Stimulated activated memory B cell treated with anti-CD40 and anti-IgM and Interleukin-4, amounts not matched to agents 10 μg/mL and 1 μg/mL and 100 μg/mL, for 72 hours (primary cell): Measurements from ENCODE around the gene PCDH8.

Experiments used
- ATAC-seq: fragments of 150-1000 bp; cut with Tn5 transposase; 2 replicates; pipeline ENCODE4 v1.10.0; 2021
- H3K27ac Mint-ChIP-seq: one replicate; pipeline ENCODE4 v1.8.0; 2022; ENCODE audit warnings: mild to moderate bottlenecking, mixed read lengths
- H3K27me3 Mint-ChIP-seq: one replicate; pipeline ENCODE4 v1.8.0; 2022; ENCODE audit warnings: mixed read lengths
- H3K36me3 Mint-ChIP-seq: one replicate; pipeline ENCODE4 v1.8.0; 2022; ENCODE audit warnings: mixed read lengths
- H3K4me1 Mint-ChIP-seq: one replicate; pipeline ENCODE4 v1.8.0; 2022; ENCODE audit warnings: mixed read lengths
- H3K4me3 Mint-ChIP-seq: one replicate; pipeline ENCODE4 v1.8.0; 2022; ENCODE audit warnings: mild to moderate bottlenecking, moderate library complexity, mixed read lengths
- H3K9me3 Mint-ChIP-seq: one replicate; pipeline ENCODE4 v1.8.0; 2022; ENCODE audit warnings: mixed read lengths

The PCDH8 gene, protein sequence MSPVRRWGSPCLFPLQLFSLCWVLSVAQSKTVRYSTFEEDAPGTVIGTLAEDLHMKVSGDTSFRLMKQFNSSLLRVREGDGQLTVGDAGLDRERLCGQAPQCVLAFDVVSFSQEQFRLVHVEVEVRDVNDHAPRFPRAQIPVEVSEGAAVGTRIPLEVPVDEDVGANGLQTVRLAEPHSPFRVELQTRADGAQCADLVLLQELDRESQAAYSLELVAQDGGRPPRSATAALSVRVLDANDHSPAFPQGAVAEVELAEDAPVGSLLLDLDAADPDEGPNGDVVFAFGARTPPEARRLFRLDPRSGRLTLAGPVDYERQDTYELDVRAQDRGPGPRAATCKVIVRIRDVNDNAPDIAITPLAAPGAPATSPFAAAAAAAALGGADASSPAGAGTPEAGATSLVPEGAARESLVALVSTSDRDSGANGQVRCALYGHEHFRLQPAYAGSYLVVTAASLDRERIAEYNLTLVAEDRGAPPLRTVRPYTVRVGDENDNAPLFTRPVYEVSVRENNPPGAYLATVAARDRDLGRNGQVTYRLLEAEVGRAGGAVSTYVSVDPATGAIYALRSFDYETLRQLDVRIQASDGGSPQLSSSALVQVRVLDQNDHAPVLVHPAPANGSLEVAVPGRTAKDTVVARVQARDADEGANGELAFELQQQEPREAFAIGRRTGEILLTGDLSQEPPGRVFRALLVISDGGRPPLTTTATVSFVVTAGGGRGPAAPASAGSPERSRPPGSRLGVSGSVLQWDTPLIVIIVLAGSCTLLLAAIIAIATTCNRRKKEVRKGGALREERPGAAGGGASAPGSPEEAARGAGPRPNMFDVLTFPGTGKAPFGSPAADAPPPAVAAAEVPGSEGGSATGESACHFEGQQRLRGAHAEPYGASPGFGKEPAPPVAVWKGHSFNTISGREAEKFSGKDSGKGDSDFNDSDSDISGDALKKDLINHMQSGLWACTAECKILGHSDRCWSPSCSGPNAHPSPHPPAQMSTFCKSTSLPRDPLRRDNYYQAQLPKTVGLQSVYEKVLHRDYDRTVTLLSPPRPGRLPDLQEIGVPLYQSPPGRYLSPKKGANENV

DNA sequence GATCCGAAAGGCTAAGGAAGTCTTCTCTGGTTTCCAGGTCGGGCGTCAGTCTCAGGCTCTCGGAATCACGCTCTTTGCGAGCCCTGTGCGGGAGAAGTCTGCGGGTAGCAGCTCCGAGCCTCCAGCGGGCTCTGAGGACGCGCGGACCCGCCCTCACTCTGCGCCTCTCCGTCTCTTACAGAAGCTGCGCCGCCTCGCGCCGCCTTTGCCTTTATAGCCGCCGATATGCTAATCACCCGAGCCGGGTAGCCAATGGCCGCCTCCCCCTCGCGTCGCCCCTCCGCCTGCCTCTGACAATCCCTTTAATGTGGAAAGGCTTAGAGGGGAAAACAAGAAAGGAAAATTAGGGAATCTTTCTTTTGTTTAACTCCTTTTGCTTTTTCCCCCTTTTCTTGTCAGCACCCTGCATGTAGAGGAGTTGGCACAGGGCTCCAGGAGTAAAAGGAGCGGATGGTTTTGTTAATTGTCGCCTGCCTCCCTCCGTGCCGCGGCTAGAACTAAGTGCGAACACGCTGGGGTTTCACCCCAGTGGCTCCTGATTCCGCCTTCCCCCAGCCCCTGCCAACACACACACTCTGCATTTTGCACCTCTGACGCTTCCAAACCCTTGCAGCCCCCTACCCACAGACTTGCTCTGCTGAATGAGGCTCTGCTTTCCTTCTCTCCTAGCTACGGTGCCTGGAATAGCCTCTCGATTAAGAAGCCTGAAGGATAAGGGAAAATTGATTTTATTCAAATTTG is at the start of gene PCDH8:
PCDH8 (minus strand) TSS at position 186 of the 741 bp plus-strand sequence. CDS start 204 bp downstream, outside the sequence.
- ATAC-seq: no peak
- H3K27me3 Mint-ChIP-seq: peaks cover 65% of the 10 kb centered on the region
- H3K4me3 Mint-ChIP-seq: no peak within 1 kb of the TSS
- peaks cover 6% of the 10 kb centered on the region for H3K9me3 Mint-ChIP-seq
- peaks cover 33% of the 10 kb centered on the region for H3K4me1 Mint-ChIP-seq
- H3K27ac Mint-ChIP-seq: no peak within 1 kb of the TSS
- peaks cover 4% of the 10 kb centered on the region for H3K36me3 Mint-ChIP-seq

DNA sequence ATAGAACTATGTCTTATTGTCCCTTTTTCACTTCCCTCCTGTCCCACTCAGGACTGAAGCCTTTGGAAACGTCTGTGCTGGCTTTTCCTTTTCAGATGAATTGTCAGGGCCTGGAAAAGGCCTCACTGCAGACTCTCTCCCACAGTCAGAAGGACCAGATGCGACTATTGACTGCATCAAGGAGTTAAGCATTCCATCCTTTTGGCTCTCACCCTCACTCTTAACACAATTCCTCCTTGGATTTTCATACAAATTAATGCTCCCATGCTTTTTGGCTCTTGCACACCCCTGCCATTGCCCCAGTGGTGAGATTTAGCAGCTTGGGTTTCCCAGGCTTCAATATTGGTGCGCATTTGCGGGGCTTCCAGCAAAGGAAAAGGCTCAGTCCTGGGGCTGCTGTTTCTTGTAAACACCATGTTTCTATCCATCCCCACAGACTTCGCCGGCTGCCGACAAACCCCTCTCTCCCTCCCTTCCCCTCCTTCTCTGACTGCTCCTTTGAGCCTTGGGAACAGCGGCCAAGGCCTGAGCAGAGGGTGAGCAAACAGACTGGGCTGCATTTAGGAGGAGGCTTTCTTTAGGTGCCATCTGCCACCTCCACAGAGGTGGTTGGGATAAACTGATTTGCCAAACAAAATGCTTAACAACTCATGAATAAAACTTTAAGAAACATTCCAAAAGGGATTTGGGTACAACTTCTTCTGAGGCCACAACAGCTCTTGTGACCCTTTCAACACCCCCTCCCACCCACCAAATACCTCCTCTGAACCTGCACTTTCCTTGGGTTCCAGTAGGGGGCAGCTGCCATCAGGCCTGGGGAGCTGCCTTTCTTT is 48.6 kb upstream of the PCDH8 start:
- Mint-ChIP-seq H3K27me3 (peaks cover 6% of the 10 kb centered on the region), H3K4me1 (no peaks in the 10 kb centered on the region), H3K27ac (no peak overlapping the region), H3K4me3 (no peak overlapping the region), H3K9me3 (no peaks in the 10 kb centered on the region), H3K36me3 (no peaks in the 10 kb centered on the region)
- ATAC-seq: no peak

DNA sequence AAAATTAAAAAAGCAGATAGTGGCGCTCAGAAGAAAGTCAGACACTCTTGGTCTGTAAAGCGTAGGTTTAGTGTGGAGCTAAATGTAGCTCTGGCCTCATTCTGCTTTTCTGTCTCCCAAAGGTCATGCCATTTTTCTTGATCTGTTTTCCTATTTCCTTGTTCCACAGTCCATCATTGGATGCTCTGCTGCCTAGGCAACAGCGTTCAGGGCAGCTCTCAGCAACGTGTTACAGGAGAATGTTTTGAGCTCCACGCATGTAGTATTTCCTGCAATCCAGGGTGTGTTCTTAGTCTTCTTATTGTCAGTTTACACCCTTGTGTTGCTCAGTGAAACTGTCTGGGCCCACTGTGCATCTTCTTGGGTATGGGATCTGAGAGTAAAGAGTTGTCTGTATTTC is 46.0 kb upstream of the PCDH8 start:
- no peaks in the 10 kb centered on the region for H3K36me3 Mint-ChIP-seq
- no peak overlapping the region for H3K27ac Mint-ChIP-seq
- no peak overlapping the region for H3K4me3 Mint-ChIP-seq
- no peak for ATAC-seq
- H3K27me3 Mint-ChIP-seq: peaks cover 21% of the 10 kb centered on the region
- H3K9me3 Mint-ChIP-seq: peaks cover 3% of the 10 kb centered on the region
- no peaks in the 10 kb centered on the region for H3K4me1 Mint-ChIP-seq

- Mint-ChIP-seq H3K4me3 (no peak overlapping the region), H3K27me3 (peaks cover 21% of the 10 kb centered on the region), H3K27ac (no peak overlapping the region), H3K4me1 (no peaks in the 10 kb centered on the region), H3K9me3 (peaks cover 3% of the 10 kb centered on the region), H3K36me3 (no peaks in the 10 kb centered on the region)
- ATAC-seq: no peak
These were observed 44.5 kb upstream of the PCDH8 start for GRCh38 chr13:52892925-52893324.

DNA sequence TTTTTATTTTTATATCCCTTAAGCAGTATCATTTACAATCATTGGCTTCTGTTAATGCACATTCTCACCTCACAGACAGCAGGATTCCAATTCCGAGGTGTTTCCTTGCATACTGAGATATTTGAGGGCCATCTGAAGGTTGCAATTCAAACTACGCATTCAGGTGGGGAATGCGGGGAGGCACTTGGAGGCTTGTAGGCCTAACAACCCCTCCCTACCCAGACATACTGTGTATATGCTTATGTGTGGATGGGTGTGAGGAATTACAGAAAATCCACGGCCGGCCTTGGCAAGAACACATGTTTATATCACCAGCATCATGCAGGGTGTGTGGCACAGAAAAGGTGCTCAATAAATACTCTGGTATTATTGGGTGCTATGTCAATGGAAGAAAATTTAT is 43.3 kb upstream of the PCDH8 start:
- Mint-ChIP-seq H3K27me3 (peaks cover 23% of the 10 kb centered on the region), H3K4me3 (no peak overlapping the region), H3K27ac (no peak overlapping the region), H3K36me3 (no peaks in the 10 kb centered on the region), H3K4me1 (no peaks in the 10 kb centered on the region), H3K9me3 (peaks cover 3% of the 10 kb centered on the region)
- no peak for ATAC-seq

DNA sequence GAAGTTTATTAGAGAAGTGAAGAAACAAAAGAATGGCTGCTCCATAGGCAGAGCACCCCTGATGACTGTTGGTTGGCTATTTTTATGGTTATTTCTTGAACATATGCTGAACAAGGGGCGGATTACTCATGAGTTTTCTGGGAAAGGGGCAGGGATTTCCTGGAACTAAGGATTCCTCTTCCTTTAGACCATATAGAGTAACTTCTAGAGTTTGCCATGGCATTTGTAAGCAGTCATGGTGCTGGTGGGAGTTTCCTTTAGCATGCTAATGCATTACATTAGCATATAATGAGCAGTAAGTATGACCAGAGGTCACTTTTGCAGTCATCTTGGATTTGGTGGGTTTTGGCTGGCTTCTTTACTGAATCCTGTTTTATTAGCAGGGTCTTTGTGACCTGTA is 38.7 kb upstream of the PCDH8 start:
- Mint-ChIP-seq H3K27me3 (peaks cover 30% of the 10 kb centered on the region), H3K4me3 (no peak overlapping the region), H3K9me3 (peaks cover 3% of the 10 kb centered on the region), H3K27ac (no peak overlapping the region), H3K4me1 (no peaks in the 10 kb centered on the region), H3K36me3 (no peaks in the 10 kb centered on the region)
- ATAC-seq: no peak

GRCh38 chr13:52885141-52885540 is 36.7 kb upstream of the PCDH8 start:
- Mint-ChIP-seq H3K4me1 (no peaks in the 10 kb centered on the region), H3K4me3 (no peak overlapping the region), H3K9me3 (no peaks in the 10 kb centered on the region), H3K27ac (no peak overlapping the region), H3K27me3 (peaks cover 33% of the 10 kb centered on the region), H3K36me3 (no peaks in the 10 kb centered on the region)
- no peak for ATAC-seq

DNA sequence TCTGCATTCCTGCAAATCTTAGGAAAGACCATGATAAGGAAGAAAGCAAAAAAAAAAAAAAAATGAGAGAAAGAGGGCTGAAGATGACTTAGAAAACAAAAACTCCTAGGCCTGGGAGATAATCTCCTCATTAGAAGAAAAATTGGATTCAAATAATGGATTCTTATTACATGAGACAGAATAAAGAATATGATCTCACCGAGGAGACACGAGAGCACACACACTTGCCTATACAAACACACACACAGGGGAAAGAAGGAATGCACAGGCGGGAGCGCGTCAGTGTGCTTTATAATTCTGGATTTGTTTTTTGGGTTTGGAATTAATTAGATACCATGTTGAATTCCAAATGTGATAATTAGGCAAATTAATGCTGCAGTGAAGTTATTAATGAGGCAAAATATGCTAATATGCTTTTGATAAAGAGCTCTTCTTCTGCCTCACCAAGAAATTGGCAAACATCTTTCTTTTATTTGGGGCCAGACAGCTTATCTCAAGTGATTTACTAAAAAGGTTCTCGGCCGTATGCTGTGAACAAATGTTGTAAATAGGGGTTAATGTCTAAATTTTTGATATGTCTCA is 36.1 kb upstream of the PCDH8 start:
- no peak for ATAC-seq
- Mint-ChIP-seq H3K27ac (no peak overlapping the region), H3K4me3 (no peak overlapping the region), H3K9me3 (no peaks in the 10 kb centered on the region), H3K27me3 (peaks cover 39% of the 10 kb centered on the region), H3K4me1 (no peaks in the 10 kb centered on the region), H3K36me3 (no peaks in the 10 kb centered on the region)

DNA sequence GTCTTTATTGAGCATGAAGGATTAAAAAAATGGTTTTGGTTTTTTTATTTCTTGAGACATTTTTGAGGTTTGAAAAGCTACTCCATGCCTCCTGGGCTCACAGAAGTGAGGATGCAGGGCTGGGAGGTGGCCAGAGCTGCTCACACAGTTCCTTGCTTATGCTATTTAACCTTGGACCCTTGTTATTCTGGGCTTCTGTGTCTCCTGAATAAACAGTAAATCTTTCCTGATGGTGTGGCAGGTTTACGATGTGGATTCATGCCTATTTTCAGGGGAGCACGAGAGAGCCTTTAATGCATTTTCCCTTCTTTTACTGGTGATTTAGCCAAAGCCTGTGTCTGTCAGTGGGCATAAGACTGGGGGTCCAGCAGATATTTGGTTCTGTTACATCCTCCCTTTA is 34.3 kb upstream of the PCDH8 start:
- H3K4me3 Mint-ChIP-seq: no peak overlapping the region
- H3K4me1 Mint-ChIP-seq: no peaks in the 10 kb centered on the region
- ATAC-seq: no peak
- peaks cover 51% of the 10 kb centered on the region for H3K27me3 Mint-ChIP-seq
- no peaks in the 10 kb centered on the region for H3K36me3 Mint-ChIP-seq
- H3K9me3 Mint-ChIP-seq: no peaks in the 10 kb centered on the region
- no peak overlapping the region for H3K27ac Mint-ChIP-seq

- H3K27me3 Mint-ChIP-seq: peaks cover 40% of the 10 kb centered on the region
- no peak for ATAC-seq
- H3K36me3 Mint-ChIP-seq: peaks cover 8% of the 10 kb centered on the region
- H3K4me3 Mint-ChIP-seq: no peak overlapping the region
- H3K27ac Mint-ChIP-seq: no peak overlapping the region
- H3K4me1 Mint-ChIP-seq: no peaks in the 10 kb centered on the region
- H3K9me3 Mint-ChIP-seq: peaks cover 15% of the 10 kb centered on the region
These were observed 31.7 kb upstream of the PCDH8 start for GRCh38 chr13:52879950-52880741.

- no peak overlapping the region for H3K4me3 Mint-ChIP-seq
- no peak overlapping the region for H3K27ac Mint-ChIP-seq
- H3K4me1 Mint-ChIP-seq: no peaks in the 10 kb centered on the region
- H3K36me3 Mint-ChIP-seq: peaks cover 13% of the 10 kb centered on the region
- H3K9me3 Mint-ChIP-seq: peaks cover 22% of the 10 kb centered on the region
- no peak for ATAC-seq
- peaks cover 40% of the 10 kb centered on the region for H3K27me3 Mint-ChIP-seq
These were observed 30.4 kb upstream of the PCDH8 start for GRCh38 chr13:52878831-52879230.

- Mint-ChIP-seq H3K9me3 (peaks cover 9% of the 10 kb centered on the region), H3K27ac (no peak overlapping the region)
- ATAC-seq: no peak
These were observed 21.7 kb upstream of the PCDH8 start for GRCh38 chr13:52870143-52870542.

DNA sequence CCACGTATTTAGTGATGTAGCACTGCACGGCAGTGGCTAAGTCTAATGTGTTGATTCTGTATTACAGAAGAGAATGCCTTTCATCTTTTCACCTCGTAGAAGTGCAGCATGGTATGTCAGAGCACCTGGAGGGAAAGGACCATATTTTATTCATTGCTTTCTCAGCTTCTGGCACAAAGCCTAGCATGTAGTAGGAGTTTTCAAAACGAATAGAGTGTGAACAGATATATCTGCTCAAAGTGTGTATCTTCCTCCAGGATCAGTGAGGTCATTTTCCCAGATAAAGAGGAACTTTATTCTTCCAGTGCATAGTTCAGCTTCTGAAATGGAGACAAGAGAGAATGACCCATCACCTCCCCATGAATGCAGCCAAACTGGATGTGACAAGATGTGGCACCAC is 21.2 kb upstream of the PCDH8 start:
- Mint-ChIP-seq H3K9me3 (peaks cover 6% of the 10 kb centered on the region), H3K27me3 (peaks cover 10% of the 10 kb centered on the region), H3K4me1 (no peaks in the 10 kb centered on the region), H3K36me3 (no peaks in the 10 kb centered on the region), H3K4me3 (no peak overlapping the region), H3K27ac (no peak overlapping the region)
- ATAC-seq: no peak

More at GRCh38 chr13:52870143-52870542, 21.7 kb upstream of the PCDH8 start:
- Mint-ChIP-seq H3K27me3 (peaks cover 10% of the 10 kb centered on the region), H3K4me1 (no peaks in the 10 kb centered on the region), H3K36me3 (peaks cover 5% of the 10 kb centered on the region), H3K4me3 (no peak overlapping the region)
